Right atrium auricular region (tissue), 2 donors: ENCODE measurements around the gene FGFBP3. TPM values are rescaled to one million over a fixed set of nuclear protein-coding genes. Genes with fewer than 3 reads are reported as not detected.

Experiments
- DNase-seq: peaks from one replicate; pipeline ENCODE4 v3.0.0-alpha.2; 2019; ENCODE audit warnings: low spot score
- H3K27ac ChIP-seq, 2 donors: fragments of 200-600 bp; sonication (generic); 1 replicate in 1 of 2; 2 replicates in 1 of 2; pipeline ENCODE4 v1.5.1; 2016 to 2019
- H3K27me3 ChIP-seq, 2 donors: fragments of 200-600 bp; sonication (generic); one replicate each; pipeline versions ENCODE4 v1.5.1 to v1.6.0; 2017 to 2019
- H3K36me3 ChIP-seq: fragments of 200-600 bp; sonication (generic); one replicate; pipeline ENCODE4 v1.5.1; 2016
- H3K4me1 ChIP-seq, 2 donors: fragments of 200-600 bp; sonication (generic); one replicate each; pipeline versions ENCODE4 v1.5.1 to v1.6.0; 2017 to 2019
- H3K4me3 ChIP-seq, 2 donors: fragments of 200-600 bp; sonication (generic); 1 replicate in 1 of 2; 2 replicates in 1 of 2; pipeline ENCODE4 v1.5.1; 2017 to 2019; ENCODE audit warnings: mild to moderate bottlenecking in 1 of 2, moderate library complexity in 1 of 2
- H3K9me3 ChIP-seq, 2 donors: fragments of 200-600 bp; sonication (generic); one replicate each; pipeline ENCODE4 v1.5.1; 2019
- total RNA-seq, 2 donors: library from RNA; depleted of rRNA; stranded (reverse); fragments of >200 nt; gene quantifications; one replicate each; pipeline ENCODE4 v1.1.0, GENCODE V29; 2016
- TF ChIP-seq, protein P1 (sequence below), 2 donors: fragments of 200-600 bp; sonication (generic); IDR thresholded peaks; one replicate each; pipeline ENCODE4 v1.5.1; 2019; ENCODE audit warnings: antibody characterized with exemption in 2 of 2

The FGFBP3 gene
- total RNA-seq, 2 donors from 2014 or later: 0.26 to 0.31 TPM

DNA sequence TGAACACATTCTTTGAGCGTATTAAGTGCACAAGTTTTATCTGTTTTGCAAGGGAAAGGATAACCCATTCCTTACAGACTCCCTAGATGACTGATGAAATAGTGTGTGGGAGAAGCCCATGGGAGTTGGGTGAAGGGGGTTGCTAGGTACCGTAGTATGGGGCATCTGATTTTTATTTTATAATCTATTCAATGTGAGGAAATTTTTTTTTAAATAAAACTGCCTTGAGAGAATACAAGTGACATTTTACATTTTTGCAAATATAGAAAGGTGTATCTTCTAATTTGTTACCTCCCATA is 15.7 kb upstream of the FGFBP3 start:
- peaks cover 0 to 1% of the 10 kb centered on the region in 2 donors for H3K9me3 ChIP-seq
- no peak overlapping the region for H3K27ac ChIP-seq
- H3K27me3 ChIP-seq: no peaks in the 10 kb centered on the region
- TF ChIP-seq, protein P1, sequence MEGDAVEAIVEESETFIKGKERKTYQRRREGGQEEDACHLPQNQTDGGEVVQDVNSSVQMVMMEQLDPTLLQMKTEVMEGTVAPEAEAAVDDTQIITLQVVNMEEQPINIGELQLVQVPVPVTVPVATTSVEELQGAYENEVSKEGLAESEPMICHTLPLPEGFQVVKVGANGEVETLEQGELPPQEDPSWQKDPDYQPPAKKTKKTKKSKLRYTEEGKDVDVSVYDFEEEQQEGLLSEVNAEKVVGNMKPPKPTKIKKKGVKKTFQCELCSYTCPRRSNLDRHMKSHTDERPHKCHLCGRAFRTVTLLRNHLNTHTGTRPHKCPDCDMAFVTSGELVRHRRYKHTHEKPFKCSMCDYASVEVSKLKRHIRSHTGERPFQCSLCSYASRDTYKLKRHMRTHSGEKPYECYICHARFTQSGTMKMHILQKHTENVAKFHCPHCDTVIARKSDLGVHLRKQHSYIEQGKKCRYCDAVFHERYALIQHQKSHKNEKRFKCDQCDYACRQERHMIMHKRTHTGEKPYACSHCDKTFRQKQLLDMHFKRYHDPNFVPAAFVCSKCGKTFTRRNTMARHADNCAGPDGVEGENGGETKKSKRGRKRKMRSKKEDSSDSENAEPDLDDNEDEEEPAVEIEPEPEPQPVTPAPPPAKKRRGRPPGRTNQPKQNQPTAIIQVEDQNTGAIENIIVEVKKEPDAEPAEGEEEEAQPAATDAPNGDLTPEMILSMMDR (IDR thresholded peaks at IDR 0.05): no peak
- peak overlapping the region; percentile 88 to 92 for H3K4me3 ChIP-seq
- H3K36me3 ChIP-seq: no peaks in the 10 kb centered on the region
- peaks cover 0 to 39% of the 10 kb centered on the region in 2 donors for H3K4me1 ChIP-seq
- no peak for DNase-seq

DNA sequence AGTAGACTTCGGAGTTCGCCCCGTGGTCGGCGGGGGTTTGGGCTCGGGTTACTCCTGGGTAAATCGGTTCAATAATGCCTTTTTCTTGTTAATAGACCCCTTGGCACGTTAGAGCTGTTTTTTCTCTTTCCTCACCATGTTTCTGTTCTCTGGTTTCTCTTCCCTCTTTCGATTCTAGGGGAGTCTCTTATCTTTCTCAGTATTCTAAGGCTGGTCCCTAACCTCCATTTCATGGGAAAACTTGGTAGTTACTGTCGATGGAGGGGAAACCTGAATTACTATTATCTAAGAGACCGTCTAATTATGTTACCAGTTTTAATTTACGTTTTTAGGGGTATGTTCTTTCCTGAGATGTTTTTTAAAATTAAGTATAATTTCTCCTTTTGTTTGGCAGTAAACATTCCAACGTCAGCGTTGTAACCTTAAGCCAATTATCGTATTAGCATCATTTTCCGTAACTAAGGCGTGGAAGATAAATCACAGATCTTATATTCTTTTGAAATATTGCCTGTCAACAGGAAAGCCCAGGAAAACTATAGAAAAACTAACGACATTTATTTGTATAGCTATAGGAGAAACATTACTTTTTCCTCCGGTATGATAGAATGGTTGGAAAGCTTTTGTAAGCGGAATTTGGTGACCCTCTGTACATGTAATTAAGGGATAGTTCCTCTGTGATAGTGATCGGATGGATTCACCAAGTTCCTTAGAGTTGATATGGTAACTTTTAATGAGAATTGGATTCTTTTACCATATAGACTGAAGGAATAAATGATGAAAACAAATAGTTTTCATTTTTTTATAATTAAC is 15.1 kb upstream of the FGFBP3 start:
- Histone ChIP-seq H3K4me3 (peak overlapping the region; percentile 88 to 92), H3K9me3 (peaks cover 0 to 7% of the 10 kb centered on the region in 2 donors), H3K27me3 (no peaks in the 10 kb centered on the region), H3K4me1 (peaks cover 0 to 34% of the 10 kb centered on the region in 2 donors), H3K27ac (peak overlapping the region; percentile 98 to 99), H3K36me3 (no peaks in the 10 kb centered on the region)
- no peak for DNase-seq
- TF ChIP-seq, protein P1 (IDR thresholded peaks at IDR 0.05): no peak

DNA sequence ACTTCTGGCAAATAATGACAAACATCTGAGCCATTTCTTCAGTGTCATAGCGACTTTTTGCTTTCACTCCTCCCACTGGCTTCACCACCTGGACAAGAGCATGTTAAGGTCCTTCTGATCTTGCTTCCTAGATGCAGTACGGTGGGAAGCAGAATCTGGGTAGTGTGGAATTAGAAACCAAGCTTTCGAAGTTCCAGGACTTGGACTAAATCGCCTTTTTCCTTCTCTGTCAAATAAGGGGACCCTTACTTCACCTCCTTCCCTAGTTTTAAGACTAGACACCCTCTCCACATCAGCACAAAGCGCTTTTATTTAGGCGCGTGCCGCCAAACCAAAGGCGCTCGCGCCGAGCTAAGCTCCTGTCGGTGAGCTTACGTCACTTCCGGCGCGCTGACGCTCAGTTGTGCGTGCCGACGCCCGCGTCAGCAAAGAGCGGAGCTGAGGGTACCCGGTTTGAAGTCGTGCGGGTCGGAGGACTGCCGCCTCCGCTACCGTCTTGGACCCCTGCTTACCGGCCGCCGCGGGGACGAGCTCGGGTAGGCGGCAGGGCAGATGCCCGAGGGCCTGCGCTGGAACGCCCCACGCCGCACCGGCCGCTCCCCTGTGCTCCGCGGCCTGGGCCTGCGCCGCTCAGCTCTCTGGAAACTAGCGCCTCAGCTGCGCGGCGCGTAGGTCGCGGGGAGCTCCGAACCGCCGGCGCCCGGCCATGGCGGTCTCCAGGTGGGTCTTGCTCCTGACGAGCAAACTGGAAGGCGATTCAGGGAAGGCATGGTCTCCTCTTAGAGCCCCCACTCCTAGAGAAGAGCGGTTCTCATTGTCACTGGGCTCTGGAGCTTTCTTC is 14.3 kb upstream of the FGFBP3 start, which contains the start of gene BTAF1:
BTAF1 (plus strand) TSS at position 400 of the 841 bp plus-strand sequence; CDS start at position 707, 307 bp downstream.
- H3K36me3 ChIP-seq: no peaks in the 10 kb centered on the region
- peak within 1 kb of the TSS; percentile 98 to 99 for H3K27ac ChIP-seq
- peak; percentile 92 for DNase-seq
- peaks cover 0 to 32% of the 10 kb centered on the region in 2 donors for H3K4me1 ChIP-seq
- peak within 1 kb of the TSS; percentile 88 to 92 for H3K4me3 ChIP-seq
- no peaks in the 10 kb centered on the region for H3K27me3 ChIP-seq
- H3K9me3 ChIP-seq: peaks cover 0 to 9% of the 10 kb centered on the region in 2 donors
- TF ChIP-seq, protein P1 (IDR thresholded peaks at IDR 0.05): no peak

DNA sequence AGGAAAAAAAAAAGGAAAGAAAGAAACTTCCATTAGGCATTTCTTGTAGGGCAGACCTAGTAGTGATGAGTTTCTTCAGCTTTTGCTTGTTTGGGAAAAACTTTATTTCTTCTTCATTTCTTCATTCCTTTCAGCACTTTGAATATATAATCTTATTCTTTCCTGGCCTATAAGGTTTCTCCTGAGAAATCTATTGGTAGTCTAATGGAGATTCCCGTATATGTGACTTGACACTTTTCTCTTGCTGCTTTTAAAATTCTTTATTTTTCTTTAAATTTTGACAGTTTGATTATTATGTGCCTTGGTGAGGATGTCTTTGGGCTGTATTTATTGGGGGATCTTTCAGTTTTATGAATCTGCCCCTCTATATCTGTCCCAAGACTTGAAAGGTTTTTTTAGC is 10.4 kb upstream of the FGFBP3 start:
- Histone ChIP-seq H3K36me3 (no peaks in the 10 kb centered on the region), H3K27me3 (no peaks in the 10 kb centered on the region), H3K9me3 (peaks cover 0 to 9% of the 10 kb centered on the region in 2 donors), H3K4me3 (no peak overlapping the region), H3K4me1 (peaks cover 0 to 10% of the 10 kb centered on the region in 2 donors), H3K27ac (no peak overlapping the region)
- TF ChIP-seq, protein P1 (IDR thresholded peaks at IDR 0.05): no peak
- no peak for DNase-seq

DNA sequence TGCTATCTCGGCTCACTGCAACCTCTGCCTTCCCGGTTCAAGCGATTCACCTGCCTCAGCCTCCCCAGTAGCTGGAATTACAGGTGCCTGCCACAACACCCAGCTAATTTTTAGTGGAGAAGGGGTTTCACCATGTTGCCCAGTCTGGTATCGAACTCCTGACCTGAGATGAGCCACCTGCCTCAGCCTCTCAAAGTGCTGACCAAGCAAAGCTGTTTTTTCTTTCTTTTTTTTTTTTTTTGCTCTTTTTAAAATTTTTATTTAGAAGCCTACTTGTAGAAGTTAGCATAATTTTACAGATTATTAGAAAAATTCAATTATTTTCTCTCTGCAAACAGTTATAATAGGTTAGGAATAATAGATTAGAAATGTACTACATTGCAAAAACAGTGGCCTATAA is 1.2 kb upstream of the FGFBP3 start:
- peaks cover 0 to 20% of the 10 kb centered on the region in 2 donors for H3K4me1 ChIP-seq
- DNase-seq: no peak
- no peak overlapping the region for H3K27ac ChIP-seq
- H3K36me3 ChIP-seq: no peaks in the 10 kb centered on the region
- no peaks in the 10 kb centered on the region for H3K9me3 ChIP-seq
- no peaks in the 10 kb centered on the region for H3K27me3 ChIP-seq
- H3K4me3 ChIP-seq: no peak overlapping the region
- TF ChIP-seq, protein P1 (IDR thresholded peaks at IDR 0.05): no peak
